Upper lobe of left lung (tissue), 6 donors: Measurements from ENCODE around the gene CHKB. TPM values are rescaled to one million over a fixed set of nuclear protein-coding genes. Genes with fewer than 3 reads are reported as not detected.

Experiments used
- ATAC-seq, 2 donors: fragments of 200-7000 bp; cut with Tn5 transposase; one replicate each; pipeline ENCODE4 v1.9.1; 2022; ENCODE audit warnings: mild to moderate bottlenecking in 2 of 2, moderate library complexity in 2 of 2; ENCODE audit not compliant: low FRiP score in 2 of 2
- DNase-seq, 2 donors: peaks; one replicate each; pipeline ENCODE4 v3.0.0-alpha.2; 2019 to 2020
- H3K27ac ChIP-seq, 4 donors: fragments of 200-600 bp; sonication (generic); one replicate each; pipeline ENCODE4 v1.5.1; 2016 to 2019
- H3K27me3 ChIP-seq, 4 donors: fragments of 200-600 bp; sonication (generic); one replicate each; pipeline ENCODE4 v1.5.1; 2017 to 2019
- H3K36me3 ChIP-seq, 4 donors: fragments of 200-600 bp; sonication (generic); one replicate each; pipeline ENCODE4 v1.5.1; 2016 to 2019
- H3K4me1 ChIP-seq, 4 donors: fragments of 200-600 bp; sonication (generic); one replicate each; pipeline ENCODE4 v1.5.1; 2018 to 2019
- H3K4me3 ChIP-seq, 4 donors: fragments of 200-600 bp; sonication (generic); one replicate each; pipeline ENCODE4 v1.5.1; 2017 to 2019; ENCODE audit warnings: mild to moderate bottlenecking in 2 of 4, moderate library complexity in 1 of 4
- H3K9me3 ChIP-seq, 4 donors: fragments of 200-600 bp; sonication (generic); one replicate each; pipeline ENCODE4 v1.5.1; 2018 to 2019
- CTCF ChIP-seq, 6 experiments: fragments of 450-650 bp in 4 of 6; fragments of 200-600 bp in 2 of 6; sonication (generic) in 2 of 6; IDR thresholded peaks; one replicate each; pipeline ENCODE4 v1.5.1; 2016 to 2019; ENCODE audit warnings: antibody characterized with exemption in 6 of 6
- EP300 ChIP-seq, 4 donors: sonication (generic); formaldehyde crosslinking; IDR thresholded peaks; one replicate each; pipeline ENCODE4 v1.5.1; 2017; ENCODE audit warnings: antibody characterized with exemption in 4 of 4, control low read depth in 2 of 4
- POLR2A ChIP-seq, 4 donors: fragments of 450-650 bp; IDR thresholded peaks; one replicate each; pipeline ENCODE4 v1.5.1; 2016 to 2017; ENCODE audit warnings: antibody characterized with exemption in 4 of 4, mild to moderate bottlenecking in 2 of 4
- POLR2AphosphoS5 ChIP-seq, 2 donors: sonication (generic); formaldehyde crosslinking; IDR thresholded peaks; one replicate each; pipeline ENCODE4 v1.5.1; 2017; ENCODE audit warnings: antibody characterized with exemption in 2 of 2
- WGBS, 2 donors: methylation state at CpG; one replicate each; pipeline ENCODE4 v1.1.5; 2017 to 2018; 5-methylcytosine and 5-hydroxymethylcytosine counted together
- total RNA-seq, 6 donors: library from RNA; depleted of rRNA in 4 of 6; stranded (reverse); fragments of >200 nt in 4 of 6; gene quantifications; one replicate each; pipeline versions ENCODE4 v1.1.0 to v1.2.1, GENCODE V29; 2016 to 2021
- donor health status: DM: no; HTN: no; CAD: no; lungs with moderate emphysema.
- donor health status: DM: no; HTN: yes; CAD: no; lungs with severe emphysema.

The CHKB gene
- total RNA-seq, 6 donors from 2014 or later = 42.7 to 294 (median 87.8) TPM

GRCh38 chr22:50530580-50530876 lies 52.1 kb downstream of the CHKB start:
- H3K4me1 ChIP-seq = peaks cover 47 to 83% (median 51%) of the 10 kb centered on the region in 4 donors

GRCh38 chr22:50529897-50530579 lies 52.6 kb downstream of the CHKB start, which contains the start of gene TYMP:
Gene TYMP (minus strand): TSS chr22:50530012. CDS start chr22:50529709, 303 bp downstream.
- peak; percentile 72 for ATAC-seq
- Histone ChIP-seq H3K4me3 (peak within 1 kb of the TSS; percentile 27 to 93 (median 77)), H3K4me1 (peaks cover 47 to 83% (median 52%) of the 10 kb centered on the region in 4 donors)

More at GRCh38 chr22:50530580-50530876, 52.1 kb downstream of the CHKB start:
- Histone ChIP-seq H3K9me3 (no peaks in the 10 kb centered on the region), H3K27ac (peak overlapping the region; percentile 97 to 100 (median 98)), H3K4me3 (peak overlapping the region; percentile 27 to 93 (median 77)), H3K27me3 (no peaks in the 10 kb centered on the region), H3K36me3 (no peaks in the 10 kb centered on the region)
- TF ChIP-seq POLR2AphosphoS5 (IDR thresholded peaks at IDR 0.05) = no peak
- no peak for TF ChIP-seq EP300 (IDR thresholded peaks at IDR 0.05)
- TF ChIP-seq POLR2A (IDR thresholded peaks at IDR 0.05) = no peak
- no peak for TF ChIP-seq CTCF (IDR thresholded peaks at IDR 0.05)
- DNase-seq = no peak
- WGBS, 2 donors = 0% methylated on average over 1 to 19 of the region's 21 CpGs
- peak in 1 of 2 donors; percentile 0 for ATAC-seq

GRCh38 chr22:50529416-50529896 lies 53.2 kb downstream of the CHKB start:
- TF ChIP-seq EP300 (IDR thresholded peaks at IDR 0.05) = peak in 1 of 4 donors; percentile 28
- no peak for TF ChIP-seq POLR2A (IDR thresholded peaks at IDR 0.05)
- no peak for TF ChIP-seq CTCF (IDR thresholded peaks at IDR 0.05)
- TF ChIP-seq POLR2AphosphoS5 (IDR thresholded peaks at IDR 0.05) = no peak
- ATAC-seq (no peak), DNase-seq (no peak)
- Histone ChIP-seq H3K27me3 (no peaks in the 10 kb centered on the region), H3K27ac (peak overlapping the region; percentile 97 to 100 (median 98)), H3K36me3 (no peaks in the 10 kb centered on the region), H3K4me1 (peaks cover 51 to 88% (median 55%) of the 10 kb centered on the region in 4 donors), H3K9me3 (no peaks in the 10 kb centered on the region), H3K4me3 (peak overlapping the region; percentile 27 to 93 (median 77))
- 21 to 29% methylated on average over 9 to 34 of the region's 50 CpGs for WGBS, 2 donors

More at GRCh38 chr22:50529897-50530579, 52.6 kb downstream of the CHKB start, which contains the start of gene TYMP:
- peak; percentile 88 to 97 for DNase-seq
- TF ChIP-seq CTCF (IDR thresholded peaks at IDR 0.05) (peak in 2 of 6 experiments; percentile 4 to 40), POLR2AphosphoS5 (IDR thresholded peaks at IDR 0.05) (peak; percentile 56 to 83), POLR2A (IDR thresholded peaks at IDR 0.05) (peak in 3 of 4 donors; percentile 65 to 95 (median 79)), EP300 (IDR thresholded peaks at IDR 0.05) (peak in 2 of 4 donors; percentile 15 to 45)
- no peaks in the 10 kb centered on the region for H3K36me3 ChIP-seq
- no peaks in the 10 kb centered on the region for H3K9me3 ChIP-seq
- 0 to 1% methylated on average over 25 to 40 of the region's 92 CpGs for WGBS, 2 donors
- no peaks in the 10 kb centered on the region for H3K27me3 ChIP-seq
- peak within 1 kb of the TSS; percentile 97 to 100 (median 98) for H3K27ac ChIP-seq

Other genes starting within 250 kb of the CHKB start
- 100 to 1,000 TPM in 2 of 6 donors, 10 to 100 TPM in 4; 53.0 to 264 (median 63.8) TPM for gene PPP6R2, start 239.5 kb downstream of the CHKB start, total RNA-seq
- gene SBF1, start 107.8 kb downstream of the CHKB start, total RNA-seq = 100 to 1,000 TPM in 1 of 6 donors, 10 to 100 TPM in 5; 44.6 to 117 (median 75.7) TPM
- 1 to 10 TPM in 4 of 6 donors, under 1 TPM in 2; 0.30 to 3.1 (median 1.6) TPM for gene ADM2, start 101.3 kb downstream of the CHKB start, total RNA-seq
- not detected for gene MIOX, start 96.0 kb downstream of the CHKB start, total RNA-seq
- gene LMF2, start 75.1 kb downstream of the CHKB start, total RNA-seq = 10 to 100 TPM; 36.0 to 87.4 (median 77.4) TPM
- gene NCAPH2, start 74.6 kb downstream of the CHKB start, total RNA-seq = 100 to 1,000 TPM in 1 of 6 donors, 10 to 100 TPM in 5; 55.4 to 104 (median 62.2) TPM
- 10 to 100 TPM in 2 of 6 donors, 1 to 10 TPM in 3, not detected in 1; 1.7 to 14.0 (median 9.2) TPM for gene SCO2, start 57.3 kb downstream of the CHKB start, total RNA-seq
- 100 to 1,000 TPM; 162 to 346 (median 248) TPM for gene TYMP, start 52.8 kb downstream of the CHKB start, total RNA-seq
- 1 to 10 TPM in 2 of 6 donors, under 1 TPM in 2, not detected in 2; 0.39 to 1.5 (median 0.81) TPM for gene KLHDC7B, start 37.0 kb downstream of the CHKB start, total RNA-seq
- gene SYCE3, start 19.9 kb downstream of the CHKB start, total RNA-seq = 1 to 10 TPM in 1 of 6 donors, not detected in 5; 3.4 TPM
- 10 to 100 TPM in 5 of 6 donors, 1 to 10 TPM in 1; 7.3 to 54.5 (median 19.4) TPM for gene CPT1B, start 4.4 kb downstream of the CHKB start, total RNA-seq
- gene MAPK8IP2, start 17.9 kb upstream of the CHKB start, total RNA-seq = 1 to 10 TPM; 1.0 to 5.5 (median 3.4) TPM
- gene ARSA, start 45.3 kb upstream of the CHKB start, total RNA-seq = 10 to 100 TPM; 29.8 to 99.0 (median 59.2) TPM
- gene SHANK3, start 90.0 kb upstream of the CHKB start, total RNA-seq = 100 to 1,000 TPM in 1 of 6 donors, 10 to 100 TPM in 5; 16.6 to 105 (median 51.1) TPM
- gene ACR, start 155.4 kb upstream of the CHKB start, total RNA-seq = 1 to 10 TPM in 4 of 6 donors, under 1 TPM in 2; 0.71 to 3.9 (median 1.5) TPM
- gene RABL2B, start 200.8 kb upstream of the CHKB start, total RNA-seq = 10 to 100 TPM; 24.9 to 74.4 (median 38.1) TPM